Measurements from ENCODE around the gene STUM. TPM values are rescaled to one million over a fixed set of nuclear protein-coding genes. Genes with fewer than 3 reads are reported as not detected.

STUM gene
- polyA plus RNA-seq, 1 of the 3 experiments (the other 2 are of a cell fraction) = not detected

GRCh38 chr1:226603858-226604559, 55.4 kb downstream of the STUM start:
- TF ChIP-seq RAD21 (IDR thresholded peaks at IDR 0.05; ENCODE audit: low read length) (no peak), SMC3 (IDR thresholded peaks at IDR 0.05; ENCODE audit: low read depth, low read length) (no peak), MXI1 (IDR thresholded peaks at IDR 0.05; ENCODE audit: low read depth, low read length) (no peak), RCOR1 (IDR thresholded peaks at IDR 0.05; ENCODE audit: low read length) (no peak), GATA2 (CRISPR knock-in tag; IDR thresholded peaks at IDR 0.05) (no peak), CHD2 (IDR thresholded peaks at IDR 0.05; ENCODE audit: low read length, partially characterized antibody) (no peak), JUND (IDR thresholded peaks at IDR 0.05) (no peak), POLR2AphosphoS5 (IDR thresholded peaks at IDR 0.05; ENCODE audit: low read depth, low read length) (no peak), RFX5 (IDR thresholded peaks at IDR 0.05; ENCODE audit: low read length) (no peak), TEAD4 (IDR thresholded peaks at IDR 0.05; ENCODE audit: borderline replicate concordance, insufficient read depth) (no peak)
- TF ChIP-seq, protein P1, sequence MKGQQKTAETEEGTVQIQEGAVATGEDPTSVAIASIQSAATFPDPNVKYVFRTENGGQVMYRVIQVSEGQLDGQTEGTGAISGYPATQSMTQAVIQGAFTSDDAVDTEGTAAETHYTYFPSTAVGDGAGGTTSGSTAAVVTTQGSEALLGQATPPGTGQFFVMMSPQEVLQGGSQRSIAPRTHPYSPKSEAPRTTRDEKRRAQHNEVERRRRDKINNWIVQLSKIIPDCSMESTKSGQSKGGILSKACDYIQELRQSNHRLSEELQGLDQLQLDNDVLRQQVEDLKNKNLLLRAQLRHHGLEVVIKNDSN (IDR thresholded peaks at IDR 0.05; ENCODE audit: borderline replicate concordance, low read depth) = no peak
- ChIA-PET CTCF (interaction anchor here (0.7 to 6.5 kb wide), 6 partner anchors 22 to 181 kb away, joined by 3 to 70 read pairs (median 4); partner anchors contain the start of gene STUM), POLR2A (no interaction called here)
- 63% methylated on average over 16 of the region's 19 CpGs for WGBS (ENCODE audit: low lambda C conversion rate)
- no peak overlapping the region for H3K27ac ChIP-seq (ENCODE audit: low read depth in 2 of 2, low read length in 1 of 2)
- H3K9ac ChIP-seq = no peak overlapping the region
- DNase-seq = no peak
- H3K9me3 ChIP-seq = no peaks in the 10 kb centered on the region
- H3K9me2 ChIP-seq = no peaks in the 10 kb centered on the region
- H3K36me3 ChIP-seq (replicated peaks in 1 of 2; ENCODE audit: control insufficient read depth in 1 of 2, insufficient read depth in 2 of 2, low read length in 1 of 2) = no peaks in the 10 kb centered on the region
- H3K79me2 ChIP-seq (ENCODE audit: insufficient read depth) = no peaks in the 10 kb centered on the region
- no peak overlapping the region for H3K4me2 ChIP-seq
- no peak overlapping the region for H2AFZ ChIP-seq (ENCODE audit: low read depth)
- H4K20me1 ChIP-seq (ENCODE audit: insufficient read depth) = no peaks in the 10 kb centered on the region
- H3K4me3 ChIP-seq (ENCODE audit: low read depth in 2 of 2, low read length in 1 of 2) = no peak overlapping the region
- H3K27me3 ChIP-seq (ENCODE audit: insufficient read depth) = no peaks in the 10 kb centered on the region
- no peaks in the 10 kb centered on the region for H3F3A ChIP-seq (replicated peaks; ENCODE audit: insufficient read depth)
- peaks cover 0 to 6% of the 10 kb centered on the region in 2 experiments; a peak in 1 of 4 replicates for H3K4me1 ChIP-seq (ENCODE audit: control insufficient read depth in 1 of 2, insufficient read depth in 2 of 2, low read depth in 1 of 2, low read length in 1 of 2)

DNA sequence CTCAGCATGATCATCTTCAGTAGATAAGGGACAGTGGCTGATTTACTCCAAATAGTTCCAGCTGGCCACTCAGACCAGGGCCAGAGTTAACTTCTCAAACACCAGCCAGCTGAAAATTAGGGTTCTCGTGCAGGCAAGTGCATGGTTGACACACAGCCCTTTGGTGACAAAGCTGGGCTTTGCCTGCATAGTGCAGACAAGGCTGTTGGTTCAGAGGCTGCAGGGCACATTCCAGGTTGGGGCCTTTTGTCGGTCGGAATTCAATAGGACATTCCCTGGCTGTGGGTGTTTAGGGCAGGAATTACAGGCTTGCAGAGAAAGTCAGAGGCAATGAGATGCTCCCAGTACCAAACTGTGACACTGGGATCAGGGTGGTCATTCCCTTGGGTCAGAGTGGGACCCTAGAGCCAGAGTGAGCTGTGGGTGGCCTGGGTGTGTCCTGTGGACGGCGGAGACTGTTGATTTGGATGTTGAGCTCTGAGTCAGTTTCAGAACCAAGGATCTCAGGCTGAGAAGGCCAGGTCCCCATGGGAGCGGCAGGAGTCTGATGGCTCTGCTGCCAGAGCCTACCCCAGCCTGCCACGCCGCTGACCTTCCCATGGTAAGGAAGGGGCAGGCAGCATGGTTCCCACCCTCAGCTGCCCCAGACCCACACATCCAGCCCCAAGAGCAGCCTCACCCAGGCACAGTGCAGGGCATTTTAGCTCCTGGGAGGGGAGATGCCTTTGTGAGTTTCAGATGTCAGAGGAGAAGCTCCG, 56.2 kb downstream of the STUM start:
- H2AFZ ChIP-seq (ENCODE audit: low read depth) = no peak overlapping the region
- H3K4me2 ChIP-seq = no peak overlapping the region

More for the DNA sequence above, 56.2 kb downstream of the STUM start:
- no peak for DNase-seq
- Histone ChIP-seq H3K9ac (no peak overlapping the region), H3K36me3 (replicated peaks in 1 of 2; ENCODE audit: control insufficient read depth in 1 of 2, insufficient read depth in 2 of 2, low read length in 1 of 2) (no peaks in the 10 kb centered on the region), H3K9me2 (no peaks in the 10 kb centered on the region), H4K20me1 (ENCODE audit: insufficient read depth) (no peaks in the 10 kb centered on the region), H3K79me2 (ENCODE audit: insufficient read depth) (no peaks in the 10 kb centered on the region), H3K9me3 (no peaks in the 10 kb centered on the region), H3K27ac (ENCODE audit: low read depth in 2 of 2, low read length in 1 of 2) (no peak overlapping the region), H3K4me1 (ENCODE audit: control insufficient read depth in 1 of 2, insufficient read depth in 2 of 2, low read depth in 1 of 2, low read length in 1 of 2) (peaks cover 0 to 6% of the 10 kb centered on the region in 2 experiments; a peak in 1 of 4 replicates), H3K27me3 (ENCODE audit: insufficient read depth) (no peaks in the 10 kb centered on the region), H3F3A (replicated peaks; ENCODE audit: insufficient read depth) (no peaks in the 10 kb centered on the region), H3K4me3 (ENCODE audit: low read depth in 2 of 2, low read length in 1 of 2) (no peak overlapping the region)
- ChIA-PET CTCF (interaction anchor here (0.7 to 6.5 kb wide), 7 partner anchors 21 to 479 kb away, joined by 3 to 70 read pairs (median 3); partner anchors contain the start of gene STUM), POLR2A (no interaction called here)
- 70% methylated on average over 8 of the region's 9 CpGs for WGBS (ENCODE audit: low lambda C conversion rate)
- TF ChIP-seq NRF1 (IDR thresholded peaks at IDR 0.05; ENCODE audit: low read depth, low read length) (no peak), TCF12 (IDR thresholded peaks at IDR 0.05) (no peak), MXI1 (IDR thresholded peaks at IDR 0.05; ENCODE audit: low read depth, low read length) (no peak), GATA2 (CRISPR knock-in tag; IDR thresholded peaks at IDR 0.05) (no peak), RCOR1 (IDR thresholded peaks at IDR 0.05; ENCODE audit: low read length) (no peak), FOXM1 (IDR thresholded peaks at IDR 0.05; ENCODE audit: low read depth) (no peak)
- TF ChIP-seq, protein P2, sequence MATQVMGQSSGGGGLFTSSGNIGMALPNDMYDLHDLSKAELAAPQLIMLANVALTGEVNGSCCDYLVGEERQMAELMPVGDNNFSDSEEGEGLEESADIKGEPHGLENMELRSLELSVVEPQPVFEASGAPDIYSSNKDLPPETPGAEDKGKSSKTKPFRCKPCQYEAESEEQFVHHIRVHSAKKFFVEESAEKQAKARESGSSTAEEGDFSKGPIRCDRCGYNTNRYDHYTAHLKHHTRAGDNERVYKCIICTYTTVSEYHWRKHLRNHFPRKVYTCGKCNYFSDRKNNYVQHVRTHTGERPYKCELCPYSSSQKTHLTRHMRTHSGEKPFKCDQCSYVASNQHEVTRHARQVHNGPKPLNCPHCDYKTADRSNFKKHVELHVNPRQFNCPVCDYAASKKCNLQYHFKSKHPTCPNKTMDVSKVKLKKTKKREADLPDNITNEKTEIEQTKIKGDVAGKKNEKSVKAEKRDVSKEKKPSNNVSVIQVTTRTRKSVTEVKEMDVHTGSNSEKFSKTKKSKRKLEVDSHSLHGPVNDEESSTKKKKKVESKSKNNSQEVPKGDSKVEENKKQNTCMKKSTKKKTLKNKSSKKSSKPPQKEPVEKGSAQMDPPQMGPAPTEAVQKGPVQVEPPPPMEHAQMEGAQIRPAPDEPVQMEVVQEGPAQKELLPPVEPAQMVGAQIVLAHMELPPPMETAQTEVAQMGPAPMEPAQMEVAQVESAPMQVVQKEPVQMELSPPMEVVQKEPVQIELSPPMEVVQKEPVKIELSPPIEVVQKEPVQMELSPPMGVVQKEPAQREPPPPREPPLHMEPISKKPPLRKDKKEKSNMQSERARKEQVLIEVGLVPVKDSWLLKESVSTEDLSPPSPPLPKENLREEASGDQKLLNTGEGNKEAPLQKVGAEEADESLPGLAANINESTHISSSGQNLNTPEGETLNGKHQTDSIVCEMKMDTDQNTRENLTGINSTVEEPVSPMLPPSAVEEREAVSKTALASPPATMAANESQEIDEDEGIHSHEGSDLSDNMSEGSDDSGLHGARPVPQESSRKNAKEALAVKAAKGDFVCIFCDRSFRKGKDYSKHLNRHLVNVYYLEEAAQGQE (IDR thresholded peaks at IDR 0.05; ENCODE audit: low read depth, low read length) = no peak
- TF ChIP-seq, protein P1 (IDR thresholded peaks at IDR 0.05; ENCODE audit: borderline replicate concordance, low read depth) = no peak
- TF ChIP-seq, protein P3, sequence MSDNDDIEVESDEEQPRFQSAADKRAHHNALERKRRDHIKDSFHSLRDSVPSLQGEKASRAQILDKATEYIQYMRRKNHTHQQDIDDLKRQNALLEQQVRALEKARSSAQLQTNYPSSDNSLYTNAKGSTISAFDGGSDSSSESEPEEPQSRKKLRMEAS (IDR thresholded peaks at IDR 0.05; ENCODE audit: low read depth) = no peak
